ENCODE results near the gene FBXL2.

DNA sequence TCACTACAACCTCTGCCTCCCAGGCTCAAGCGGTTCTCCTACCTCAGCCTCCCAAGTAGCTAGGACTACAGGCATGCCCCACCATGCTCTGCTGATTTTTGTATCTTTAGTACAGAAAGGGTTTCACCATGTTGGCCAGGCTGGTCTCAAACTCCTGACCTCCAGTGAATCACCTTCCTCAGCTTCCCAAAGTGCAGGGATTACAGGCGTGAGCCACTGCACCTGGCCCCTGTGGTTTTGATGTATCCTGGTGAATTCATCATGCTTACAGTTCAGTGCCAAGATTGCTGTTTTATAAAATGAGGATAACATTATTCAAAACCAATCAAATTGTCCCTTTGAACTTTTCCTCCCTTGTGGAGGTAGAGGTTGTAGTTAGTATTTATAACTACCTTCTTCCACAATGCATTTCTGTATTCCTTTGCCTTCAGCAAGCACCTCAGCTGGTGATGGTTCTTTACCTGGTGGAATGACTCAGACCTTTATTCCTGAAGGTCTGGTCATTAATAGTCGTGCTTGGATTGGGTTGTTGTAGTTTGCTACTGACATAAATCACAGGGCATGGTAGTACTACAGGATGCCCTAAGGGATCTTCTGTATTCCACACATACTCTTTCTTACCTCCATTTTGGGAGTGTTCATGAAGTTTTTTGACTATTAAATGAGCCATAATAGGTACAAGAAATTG lies 86.0 kb downstream of the FBXL2 start:
- TF ChIP-seq, protein P1, sequence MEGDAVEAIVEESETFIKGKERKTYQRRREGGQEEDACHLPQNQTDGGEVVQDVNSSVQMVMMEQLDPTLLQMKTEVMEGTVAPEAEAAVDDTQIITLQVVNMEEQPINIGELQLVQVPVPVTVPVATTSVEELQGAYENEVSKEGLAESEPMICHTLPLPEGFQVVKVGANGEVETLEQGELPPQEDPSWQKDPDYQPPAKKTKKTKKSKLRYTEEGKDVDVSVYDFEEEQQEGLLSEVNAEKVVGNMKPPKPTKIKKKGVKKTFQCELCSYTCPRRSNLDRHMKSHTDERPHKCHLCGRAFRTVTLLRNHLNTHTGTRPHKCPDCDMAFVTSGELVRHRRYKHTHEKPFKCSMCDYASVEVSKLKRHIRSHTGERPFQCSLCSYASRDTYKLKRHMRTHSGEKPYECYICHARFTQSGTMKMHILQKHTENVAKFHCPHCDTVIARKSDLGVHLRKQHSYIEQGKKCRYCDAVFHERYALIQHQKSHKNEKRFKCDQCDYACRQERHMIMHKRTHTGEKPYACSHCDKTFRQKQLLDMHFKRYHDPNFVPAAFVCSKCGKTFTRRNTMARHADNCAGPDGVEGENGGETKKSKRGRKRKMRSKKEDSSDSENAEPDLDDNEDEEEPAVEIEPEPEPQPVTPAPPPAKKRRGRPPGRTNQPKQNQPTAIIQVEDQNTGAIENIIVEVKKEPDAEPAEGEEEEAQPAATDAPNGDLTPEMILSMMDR (IDR thresholded peaks at IDR 0.05) = no peak
- no peak for TF ChIP-seq EP300 (IDR thresholded peaks at IDR 0.05)
